ENCODE results near the gene NUP210.
"Not testable (repeated sequence)": the region's sequence is repeated elsewhere in the genome, so short reads cannot be mapped to it uniquely, and the experiment has no call there.

Gene NUP210

GRCh38 chr3:13428678-13429077 is 8.6 kb upstream of the NUP210 start:
- not testable (repeated sequence) for DNase-seq

GRCh38 chr3:13427662-13428603 is 7.8 kb upstream of the NUP210 start:
- no peak for DNase-seq

GRCh38 chr3:13426591-13426990 is 6.5 kb upstream of the NUP210 start:
- no peak for DNase-seq

- peak; percentile 46 for DNase-seq
Observed at GRCh38 chr3:13425689-13426088, 5.6 kb upstream of the NUP210 start.

- DNase-seq, result peak; percentile 66
Observed at GRCh38 chr3:13424865-13425617, 4.9 kb upstream of the NUP210 start.

GRCh38 chr3:13424141-13424844 is 4.2 kb upstream of the NUP210 start:
- DNase-seq, result peak; percentile 77

- peak; percentile 46 for DNase-seq
Observed at GRCh38 chr3:13420831-13421765, 976 bp upstream of the NUP210 start.

- DNase-seq, result peak; percentile 45
Observed at GRCh38 chr3:13419505-13420044, 547 bp downstream of the NUP210 start.

GRCh38 chr3:13417166-13417947 is 2.8 kb downstream of the NUP210 start:
- DNase-seq, result no peak

- no peak for DNase-seq
Observed at GRCh38 chr3:13415997-13416793, 3.9 kb downstream of the NUP210 start.

- no peak for DNase-seq
Observed at GRCh38 chr3:13415236-13415986, 4.7 kb downstream of the NUP210 start.

GRCh38 chr3:13414040-13414729 is 5.9 kb downstream of the NUP210 start:
- DNase-seq, result peak; percentile 93

- no peak for DNase-seq
Observed at GRCh38 chr3:13411186-13411860, 8.8 kb downstream of the NUP210 start.

- DNase-seq, result no peak
Observed at GRCh38 chr3:13408890-13409289, 11.2 kb downstream of the NUP210 start.

GRCh38 chr3:13407926-13408325 is 12.2 kb downstream of the NUP210 start:
- DNase-seq, result no peak

GRCh38 chr3:13407475-13407874 is 12.6 kb downstream of the NUP210 start:
- DNase-seq, result no peak

GRCh38 chr3:13406190-13406589 is 13.9 kb downstream of the NUP210 start:
- DNase-seq, result peak; percentile 62

GRCh38 chr3:13405614-13406013 is 14.5 kb downstream of the NUP210 start:
- no peak for DNase-seq
